Fibroblast of lung (primary cell): ENCODE results near the gene JARID2.

ENCODE experiments used
- CTCF ChIP-seq, 2 donors: IDR thresholded peaks in 1 of 2; conservative IDR thresholded peaks in 1 of 2; 1 replicate in 1 of 2; 2 replicates in 1 of 2; pipeline ENCODE4 v1.5.1; 2011 to 2012; ENCODE audit warnings: low read length in 2 of 2, control low read depth in 1 of 2, inconsistent platforms in 1 of 2, low read depth in 1 of 2, mild to moderate bottlenecking in 1 of 2
- EZH2 ChIP-seq: IDR thresholded peaks from 2 replicates; pipeline ENCODE4 v1.5.1; 2012; ENCODE audit warnings: low read length, control low read depth, mild to moderate bottlenecking; ENCODE audit errors: missing control alignments

- TF ChIP-seq CTCF (conservative IDR thresholded peaks at IDR 0.05 in 1 of 2, IDR thresholded peaks at IDR 0.05 in 1 of 2; ENCODE audit: low read depth in 1 of 2, low read length in 2 of 2) (no peak), EZH2 (no peak)
Observed at GRCh38 chr6:15264902-15265761, 19.3 kb downstream of the JARID2 start.
